ENCODE data around the gene TENM4. TPM values are rescaled to one million over a fixed set of nuclear protein-coding genes. Genes with fewer than 3 reads are reported as not detected.

TENM4 gene
- total and polyA plus RNA-seq, 10 of the 15 experiments (the other 5 are each of a cell fraction or from before 2014, with no cell fraction given): 0.03 to 0.12 (median 0.06) TPM; not detected in 7

DNA sequence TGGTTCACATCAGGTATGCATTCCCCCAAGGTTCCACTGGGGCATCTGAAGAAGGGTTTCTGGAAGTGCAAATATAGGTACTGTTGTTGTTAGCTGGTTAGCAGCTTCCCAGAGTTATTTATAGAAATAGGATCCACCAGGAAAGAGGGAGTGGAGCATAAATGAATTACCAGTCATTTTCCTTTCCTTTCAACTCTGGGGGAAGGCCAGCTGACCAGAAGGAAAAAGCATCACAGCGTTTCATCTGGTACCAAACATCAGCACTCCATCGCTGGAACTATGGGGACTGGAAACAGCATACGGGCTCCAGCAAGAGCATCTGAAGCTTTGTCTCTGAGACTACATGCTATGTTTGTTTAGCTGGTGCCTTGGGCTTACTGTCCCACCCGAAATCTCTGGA lies 487.9 kb downstream of the TENM4 start:
- BruUV-seq (replicated peaks): no TSS peak
- no peak overlapping the region for H3K4me3 ChIP-seq
- H4K20me1 ChIP-seq (ENCODE audit: control insufficient read depth, insufficient read depth): no peaks in the 10 kb centered on the region
- H2AFZ ChIP-seq (ENCODE audit: control insufficient read depth, low read depth, low read length): no peak overlapping the region
- WGBS (ENCODE audit: insufficient coverage, insufficient replicate concordance, low lambda C conversion rate, missing lambda C conversion rate): 24% methylated on average over 4 of the region's 4 CpGs
- POLR2A ChIA-PET: no interaction called here
- no peaks in the 10 kb centered on the region for H3K36me3 ChIP-seq (ENCODE audit: control insufficient read depth in 2 of 2, insufficient read depth in 2 of 2, low read length in 1 of 2)
- intact Hi-C loops (cut with micrococcal nuclease; ENCODE audit: unreplicated experiment) (no loop called here), in situ Hi-C loops (cut with MboI) (no loop called here)
- H3K79me2 ChIP-seq (ENCODE audit: control insufficient read depth, insufficient read depth, low read length): no peaks in the 10 kb centered on the region
- RAD21 ChIA-PET (ENCODE audit: unreplicated experiment): no interaction called here
- FAIRE-seq (no peak), DNase-seq (ENCODE audit: low read depth, low spot score) (no peak), ATAC-seq (no peak)
- H3K4me2 ChIP-seq (ENCODE audit: control insufficient read depth, insufficient read depth): no peak overlapping the region
- no peak for TF ChIP-seq JUND (IDR thresholded peaks at IDR 0.05; ENCODE audit: low read depth, low read length)
- no peak for TF ChIP-seq POLR2A (IDR thresholded peaks at IDR 0.05; ENCODE audit: low read depth, low read length)
- no peak for TF ChIP-seq HDAC6 (IDR thresholded peaks at IDR 0.05; ENCODE audit: unreplicated experiment)
- no peak for TF ChIP-seq RELA (IDR thresholded peaks at IDR 0.05; ENCODE audit: borderline replicate concordance, partially characterized antibody)
- TF ChIP-seq, protein P1, sequence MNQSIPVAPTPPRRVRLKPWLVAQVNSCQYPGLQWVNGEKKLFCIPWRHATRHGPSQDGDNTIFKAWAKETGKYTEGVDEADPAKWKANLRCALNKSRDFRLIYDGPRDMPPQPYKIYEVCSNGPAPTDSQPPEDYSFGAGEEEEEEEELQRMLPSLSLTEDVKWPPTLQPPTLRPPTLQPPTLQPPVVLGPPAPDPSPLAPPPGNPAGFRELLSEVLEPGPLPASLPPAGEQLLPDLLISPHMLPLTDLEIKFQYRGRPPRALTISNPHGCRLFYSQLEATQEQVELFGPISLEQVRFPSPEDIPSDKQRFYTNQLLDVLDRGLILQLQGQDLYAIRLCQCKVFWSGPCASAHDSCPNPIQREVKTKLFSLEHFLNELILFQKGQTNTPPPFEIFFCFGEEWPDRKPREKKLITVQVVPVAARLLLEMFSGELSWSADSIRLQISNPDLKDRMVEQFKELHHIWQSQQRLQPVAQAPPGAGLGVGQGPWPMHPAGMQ (IDR thresholded peaks at IDR 0.05; ENCODE audit: borderline replicate concordance): no peak
- no peak for TF ChIP-seq MYB (IDR thresholded peaks at IDR 0.05; ENCODE audit: borderline replicate concordance, low read depth, low read length)
- TF ChIP-seq CREB1 (IDR thresholded peaks at IDR 0.05; ENCODE audit: low read depth): no peak
- TF ChIP-seq, protein P2, sequence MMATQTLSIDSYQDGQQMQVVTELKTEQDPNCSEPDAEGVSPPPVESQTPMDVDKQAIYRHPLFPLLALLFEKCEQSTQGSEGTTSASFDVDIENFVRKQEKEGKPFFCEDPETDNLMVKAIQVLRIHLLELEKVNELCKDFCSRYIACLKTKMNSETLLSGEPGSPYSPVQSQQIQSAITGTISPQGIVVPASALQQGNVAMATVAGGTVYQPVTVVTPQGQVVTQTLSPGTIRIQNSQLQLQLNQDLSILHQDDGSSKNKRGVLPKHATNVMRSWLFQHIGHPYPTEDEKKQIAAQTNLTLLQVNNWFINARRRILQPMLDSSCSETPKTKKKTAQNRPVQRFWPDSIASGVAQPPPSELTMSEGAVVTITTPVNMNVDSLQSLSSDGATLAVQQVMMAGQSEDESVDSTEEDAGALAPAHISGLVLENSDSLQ (IDR thresholded peaks at IDR 0.05): no peak
- no peak for TF ChIP-seq CEBPB (IDR thresholded peaks at IDR 0.05; ENCODE audit: borderline replicate concordance in 1 of 2, low read depth in 2 of 2, low read length in 2 of 2)
- TF ChIP-seq PAX8 (IDR thresholded peaks at IDR 0.05): no peak
- TF ChIP-seq BCL11A (IDR thresholded peaks at IDR 0.05; ENCODE audit: low read depth, low read length): no peak
- no peak for TF ChIP-seq POLR2AphosphoS2 (IDR thresholded peaks at IDR 0.05; ENCODE audit: low read depth, low read length)
- TF ChIP-seq NFYA (IDR thresholded peaks at IDR 0.05; ENCODE audit: borderline replicate concordance, low read depth, low read length): no peak
- no peak for TF ChIP-seq NFIC (IDR thresholded peaks at IDR 0.05; ENCODE audit: low read depth, low read length)
- CTCF ChIA-PET: no interaction called here
- no peak overlapping the region for H3K27ac ChIP-seq (ENCODE audit: control insufficient read depth, insufficient read depth)
- peaks cover 0 to 5% of the 10 kb centered on the region in 2 experiments; a peak in 3 of 4 replicates for H3K27me3 ChIP-seq (replicated peaks in 1 of 2; ENCODE audit: control insufficient read depth in 2 of 2, insufficient read depth in 2 of 2, low read length in 1 of 2)
- SMC1A ChIA-PET (ENCODE audit: uncharacterized antibody, unreplicated experiment): no interaction called here
- H3K4me1 ChIP-seq (ENCODE audit: control insufficient read depth, insufficient read depth, low read length): no peaks in the 10 kb centered on the region
- H3K9me3 ChIP-seq (replicated peaks; ENCODE audit: control insufficient read depth, insufficient read depth, low read length): no peaks in the 10 kb centered on the region
- H3K9ac ChIP-seq (ENCODE audit: control insufficient read depth, insufficient read depth, low read length): no peak overlapping the region
